HG03175 (cell line): Measurements from ENCODE around the gene DNAJC21.

Source experiments
- ATAC-seq: cut with Tn5 transposase; IDR thresholded peaks from one replicate; pipeline ENCODE4 v1.9.1; 2021; ENCODE audit warnings: mild to moderate bottlenecking, moderate library complexity; ENCODE audit not compliant: unreplicated experiment

DNAJC21 gene

DNA sequence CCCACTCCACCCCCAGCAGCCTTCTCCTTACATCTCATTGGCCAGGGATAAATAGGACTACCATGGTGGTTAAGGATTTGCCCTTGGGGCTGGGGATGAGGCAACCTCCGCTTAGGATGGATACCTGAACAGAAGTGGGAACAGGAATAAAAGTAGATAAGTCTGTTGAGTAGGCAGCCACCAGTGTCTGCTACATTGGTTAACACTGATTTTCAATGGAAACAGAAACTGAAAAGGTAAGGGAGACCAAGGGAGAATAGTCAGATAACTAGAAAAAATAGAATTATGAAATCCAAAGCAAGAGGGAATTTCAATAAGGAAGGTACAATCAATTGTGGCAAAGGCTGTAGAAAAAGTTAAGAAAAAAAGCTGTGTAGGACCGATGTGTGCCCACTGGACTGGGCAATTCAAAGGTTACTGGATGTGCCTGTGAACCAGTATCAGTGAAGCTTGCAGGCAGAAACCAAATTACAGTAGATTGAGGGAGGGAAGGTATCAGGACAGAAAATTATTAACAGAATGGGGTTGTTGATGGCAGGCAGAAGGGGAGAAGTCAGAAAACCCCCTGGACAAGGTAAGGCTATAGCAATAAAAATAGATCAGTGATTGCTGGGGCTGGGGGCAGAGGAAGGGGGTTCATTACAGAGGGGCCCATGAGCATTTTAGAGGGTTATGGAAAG lies 48.7 kb downstream of the DNAJC21 start:
- peak; percentile 96 for ATAC-seq

DNA sequence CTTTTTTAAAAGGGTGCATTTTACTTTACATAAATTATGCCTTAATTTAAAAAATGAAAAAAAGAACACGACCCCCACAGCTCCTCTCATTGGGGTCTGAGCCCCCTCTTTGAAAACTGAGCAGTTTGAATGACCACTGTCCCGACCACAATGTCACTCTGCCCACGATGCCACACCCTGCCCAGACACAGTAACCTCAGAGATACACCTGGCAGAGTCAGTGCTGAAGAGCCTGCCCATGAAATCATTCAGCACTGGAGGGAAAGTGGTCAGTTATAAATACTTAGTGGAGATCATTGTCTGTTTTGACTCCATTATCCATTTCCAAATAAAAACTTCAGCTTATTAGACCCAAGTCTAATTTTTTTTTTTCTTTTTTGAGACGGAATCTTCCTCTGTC lies 49.3 kb downstream of the DNAJC21 start:
- ATAC-seq, result peak; percentile 46

DNA sequence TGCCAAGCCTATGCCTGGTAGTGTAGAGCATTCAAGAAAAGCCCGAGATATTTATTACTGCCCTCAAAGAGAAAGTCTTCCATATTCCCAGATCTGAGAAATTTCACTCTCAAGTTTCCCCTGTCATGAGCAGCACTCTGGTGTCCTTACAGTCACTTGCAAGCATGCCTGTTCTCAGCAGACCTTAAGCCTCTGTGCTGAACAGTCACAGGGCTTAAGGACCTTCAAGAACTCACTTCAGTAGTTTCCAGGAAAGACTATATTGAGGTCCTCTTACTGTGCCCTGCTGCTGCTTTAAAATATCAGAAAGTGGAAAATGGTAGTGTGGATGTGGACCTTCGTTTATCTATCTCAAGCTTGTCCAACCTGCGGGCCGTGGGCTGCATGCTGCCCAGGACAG lies 53.5 kb downstream of the DNAJC21 start:
- ATAC-seq, result no peak

DNA sequence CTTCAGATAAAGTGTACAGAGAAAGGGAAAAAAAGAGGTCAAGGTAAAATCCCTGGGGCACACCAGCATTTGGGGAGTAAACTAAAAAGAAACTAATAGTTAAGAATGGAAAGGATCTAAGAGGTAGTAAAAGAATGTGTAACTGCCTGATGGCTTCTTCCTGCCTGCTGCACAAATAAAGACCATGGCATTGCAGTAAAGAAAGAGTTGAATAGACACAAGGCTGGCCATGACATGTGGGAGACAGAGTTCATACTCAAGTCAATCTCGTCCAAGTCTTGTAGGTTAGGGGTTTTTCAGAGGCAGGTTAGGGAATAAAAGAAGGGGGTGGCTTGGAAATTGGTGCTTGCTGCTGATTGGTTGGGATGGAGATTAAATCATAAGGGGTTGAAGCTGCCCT lies 57.6 kb downstream of the DNAJC21 start:
- ATAC-seq, result no peak

DNA sequence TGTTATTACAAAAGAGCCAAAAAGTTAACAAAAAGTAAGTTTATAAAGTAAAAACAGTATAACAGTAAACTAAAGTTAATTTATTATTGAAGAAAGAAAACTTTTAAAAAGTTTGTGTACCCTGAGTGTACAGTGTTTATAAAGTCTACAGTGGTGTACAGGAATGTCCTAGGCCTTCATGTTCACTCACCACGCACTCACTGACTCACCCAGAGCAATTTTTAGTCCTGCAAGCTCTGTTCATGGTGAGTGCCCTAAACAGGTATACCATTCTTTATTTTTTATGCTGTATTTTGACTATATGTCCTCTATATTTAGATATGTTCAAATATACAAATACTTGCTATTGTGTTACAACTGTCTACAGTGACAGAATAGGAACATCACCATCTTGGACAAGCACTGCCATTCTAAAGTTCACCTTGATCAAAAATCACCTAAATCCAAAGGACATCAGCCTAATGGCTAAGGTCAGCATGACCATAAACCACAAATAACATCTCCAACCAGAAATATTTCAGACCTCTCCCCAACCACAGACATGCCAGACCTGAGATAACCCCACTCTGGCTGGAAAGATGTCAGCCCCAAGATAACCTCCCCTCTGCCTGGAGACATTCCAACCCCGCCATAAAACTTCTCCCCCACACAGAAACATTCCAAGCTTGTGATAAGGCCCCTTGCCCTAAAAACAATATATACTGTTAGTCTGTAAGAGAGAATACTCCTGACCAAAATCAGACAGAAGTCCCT lies 62.3 kb downstream of the DNAJC21 start:
- ATAC-seq, result no peak

DNA sequence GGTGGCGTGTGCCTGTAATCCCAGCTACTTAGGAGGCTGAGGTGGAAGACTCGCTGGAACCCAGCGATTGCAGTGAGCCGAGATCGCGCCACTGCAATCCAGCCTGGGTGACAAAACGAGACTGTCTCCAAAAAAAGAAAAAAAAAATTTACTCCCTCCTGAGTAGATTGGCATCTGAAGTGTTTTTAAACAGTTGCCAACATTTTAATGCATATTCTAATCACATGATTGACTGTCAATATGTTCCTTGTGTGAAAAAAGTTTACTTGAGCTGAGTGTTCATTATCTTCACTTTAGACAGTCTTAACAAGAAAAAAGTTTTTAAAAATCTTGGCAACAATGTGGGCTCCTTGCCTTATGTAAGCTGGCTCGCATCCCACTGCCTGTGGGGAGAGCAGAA lies 64.6 kb downstream of the DNAJC21 start:
- ATAC-seq, result no peak

DNA sequence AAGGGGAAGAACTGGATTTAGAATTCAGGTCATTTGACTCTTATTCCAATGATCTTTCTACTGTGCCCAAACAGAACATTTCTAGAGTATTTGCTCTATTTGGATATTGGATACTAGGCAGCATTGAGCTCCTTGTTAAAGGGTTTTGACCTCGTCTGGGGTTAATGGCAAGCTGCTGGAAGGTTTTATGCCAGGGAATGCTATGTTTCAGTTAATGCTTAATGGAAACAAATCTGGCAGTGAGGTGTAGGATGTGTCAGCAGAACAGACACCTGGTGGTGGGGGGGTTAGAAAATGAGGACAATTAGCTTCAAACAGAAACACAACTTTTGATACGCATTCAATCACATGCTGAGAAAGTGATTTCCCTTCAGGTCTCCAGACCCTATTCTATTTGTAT lies 66.9 kb downstream of the DNAJC21 start:
- no peak for ATAC-seq

DNA sequence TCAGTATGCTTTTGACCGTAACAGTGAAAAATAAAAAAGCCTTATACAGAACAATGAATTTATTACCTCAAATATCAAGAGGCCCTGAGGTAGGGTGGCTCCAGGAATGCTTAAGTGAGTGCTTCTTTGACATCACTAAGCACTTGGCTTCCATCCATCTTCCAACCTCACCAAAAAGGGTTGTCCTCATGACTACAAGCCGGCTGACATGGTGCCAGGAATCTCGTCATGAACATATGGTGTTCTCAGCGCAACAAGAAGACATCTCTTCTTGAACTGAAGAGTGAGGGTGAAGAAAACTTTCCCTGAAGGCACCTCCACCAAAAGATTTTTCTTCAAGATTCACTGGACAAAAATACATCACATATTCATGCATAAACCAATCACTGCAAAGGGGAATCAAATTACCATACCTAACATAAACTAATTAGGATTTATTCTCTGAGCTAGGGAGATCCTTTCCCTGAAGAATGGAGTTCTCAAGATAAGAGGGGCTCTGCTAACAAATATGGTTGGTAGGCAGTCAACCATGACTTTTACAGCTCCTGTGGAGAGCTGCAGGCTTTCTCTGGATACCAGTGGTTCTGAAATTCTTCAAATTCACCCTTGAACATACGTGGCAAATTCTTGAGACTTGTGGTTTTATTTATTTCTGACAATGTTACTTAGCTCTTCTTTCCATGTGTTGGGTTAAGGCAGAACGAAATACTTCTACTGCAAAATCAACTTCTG lies 68.9 kb downstream of the DNAJC21 start:
- no peak for ATAC-seq

DNA sequence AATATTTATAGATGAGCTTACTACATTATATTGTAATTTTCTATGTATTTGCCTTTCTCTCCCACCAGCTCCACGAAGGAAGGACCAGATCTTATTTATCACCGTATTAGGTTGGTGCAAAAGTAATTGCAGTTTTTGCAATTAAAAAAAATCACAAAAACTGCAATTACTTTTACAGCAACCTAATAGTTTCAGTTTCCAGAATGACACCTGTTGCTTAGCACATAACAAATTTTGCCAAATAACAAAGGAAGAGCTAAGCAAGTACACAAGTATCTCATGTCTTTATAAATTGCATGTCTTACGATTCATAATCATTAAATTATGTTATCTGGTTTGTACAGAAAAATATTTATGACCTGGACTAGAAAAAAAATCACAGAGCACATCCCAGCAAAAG lies 72.5 kb downstream of the DNAJC21 start:
- ATAC-seq, result no peak

DNA sequence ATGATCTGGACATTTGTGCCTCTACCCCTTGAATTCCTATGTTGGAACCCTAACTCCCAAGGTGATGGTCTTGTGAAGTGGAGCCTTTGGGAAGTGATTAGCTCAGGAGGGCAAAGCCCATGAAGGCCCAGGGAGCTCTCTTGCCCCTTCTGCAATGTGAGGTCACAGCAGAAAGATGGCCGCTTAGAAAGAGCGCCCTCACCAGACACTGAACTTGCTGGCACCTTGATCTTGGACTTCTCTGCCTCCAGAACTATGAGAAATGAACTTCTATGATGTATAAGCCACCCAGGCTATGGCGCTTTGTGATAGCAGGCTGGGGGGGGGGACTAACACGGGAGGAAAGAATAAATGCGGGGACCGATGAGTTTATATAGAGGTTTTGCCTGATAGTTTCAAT lies 73.1 kb downstream of the DNAJC21 start:
- no peak for ATAC-seq

DNA sequence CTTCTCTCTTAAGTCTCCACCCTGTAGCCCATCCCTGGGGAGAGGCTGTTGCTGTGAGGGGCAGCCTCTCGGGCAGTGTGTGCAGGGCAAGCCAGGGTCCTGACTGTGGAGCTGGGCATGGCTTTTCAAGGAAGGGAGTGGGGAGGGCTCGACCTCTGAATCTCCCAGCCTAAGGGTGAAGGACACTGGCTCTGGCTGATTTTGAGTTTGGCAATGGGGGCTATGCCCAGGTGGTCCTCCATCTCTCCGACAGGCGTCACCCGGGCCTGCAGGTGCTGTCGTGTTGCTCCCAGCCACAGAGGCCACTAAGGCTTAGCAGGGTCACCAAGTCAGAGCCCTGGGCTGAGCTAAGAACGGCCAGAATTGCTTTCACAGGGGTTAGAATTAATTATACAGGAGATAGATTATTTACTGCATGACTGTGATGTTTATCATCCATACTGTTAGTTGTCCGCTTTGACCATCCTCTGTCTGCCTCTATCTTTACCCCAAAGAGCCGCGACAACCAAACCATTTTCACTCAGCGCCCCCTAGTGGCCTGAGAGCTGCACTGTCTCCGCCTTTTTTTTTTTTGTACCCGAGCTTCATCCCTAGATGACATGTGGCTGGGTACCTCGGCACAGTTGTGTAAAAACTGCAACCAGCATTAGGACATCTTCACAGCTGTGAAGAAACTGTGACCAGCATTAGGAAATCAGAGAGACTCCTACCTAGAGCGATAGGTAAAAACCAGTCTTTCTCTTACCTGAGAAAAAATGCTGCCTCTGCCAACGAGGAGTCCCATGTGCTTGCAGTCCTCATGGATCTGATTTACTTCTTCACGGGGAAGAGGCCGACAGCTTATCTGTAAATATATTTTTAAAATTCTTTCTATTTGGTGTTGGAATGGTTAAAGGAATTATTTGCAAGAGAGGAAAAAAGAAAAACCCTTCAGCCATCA lies 73.9 kb downstream of the DNAJC21 start:
- peak; percentile 75 for ATAC-seq

DNA sequence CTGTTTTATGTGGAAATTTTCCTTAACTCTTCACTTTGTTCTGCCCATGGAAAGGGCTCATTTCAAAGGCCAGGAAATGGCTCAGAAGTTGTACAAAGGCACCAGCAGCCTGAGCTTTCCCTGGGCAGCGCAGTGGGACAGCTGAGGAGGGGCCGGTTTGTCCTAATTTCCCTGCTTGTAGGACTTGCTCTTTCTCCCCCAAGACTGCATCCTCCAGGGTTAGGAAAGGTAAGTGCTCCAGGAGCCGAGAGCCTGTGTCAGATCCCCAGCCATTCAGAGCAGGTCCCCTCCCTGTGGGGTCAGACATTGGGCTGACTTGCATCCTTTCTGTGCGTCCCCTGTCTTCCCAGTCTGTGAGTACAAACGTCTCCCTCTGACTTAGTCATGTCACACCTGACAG lies 74.8 kb downstream of the DNAJC21 start:
- no peak for ATAC-seq

DNA sequence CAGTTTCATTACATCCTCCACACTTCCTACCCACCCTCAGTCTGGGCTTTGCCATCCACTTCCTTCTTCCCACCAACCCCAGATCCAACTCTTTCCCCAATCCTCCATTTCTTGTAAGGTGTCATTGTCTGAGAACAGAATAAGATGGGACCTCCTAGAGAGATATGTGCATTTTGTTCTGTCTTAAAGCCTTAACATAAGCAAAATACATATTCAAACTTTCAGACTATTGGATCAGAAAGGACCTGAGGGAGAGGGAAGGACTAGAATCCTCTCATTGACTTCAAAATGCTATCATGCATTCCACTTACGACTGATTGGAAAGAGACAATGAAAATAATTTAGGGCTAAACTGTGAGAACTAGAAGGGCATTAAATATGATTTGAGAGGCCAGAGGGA lies 75.4 kb downstream of the DNAJC21 start:
- ATAC-seq, result no peak
